Smooth muscle cell (in vitro differentiated cells): ENCODE results near the gene RPS6KB1. TPM values are rescaled to one million over a fixed set of nuclear protein-coding genes. Genes with fewer than 3 reads are reported as not detected.
"Not testable (repeated sequence)": the region's sequence is repeated elsewhere in the genome, so short reads cannot be mapped to it uniquely, and the experiment has no call there.

Experiments used
- DNase-seq: peaks from one replicate; lab custom pipeline; 2025; ENCODE audit not compliant: unreplicated experiment; lab: John Stamatoyannopoulos, UW
- H2AFZ ChIP-seq: fragments of 200-600 bp; sonication (generic); 2 replicates; pipeline ENCODE4 v1.6.0; 2016; ENCODE audit warnings: antibody characterized with exemption, low read depth, mild to moderate bottlenecking
- H3F3A ChIP-seq: fragments of 200-600 bp; sonication (generic); 2 replicates; pipeline ENCODE4 v1.6.0; 2017; ENCODE audit warnings: antibody characterized with exemption, low read depth
- H3K27ac ChIP-seq: fragments of 200-600 bp; sonication (generic); 2 replicates; pipeline ENCODE4 v1.5.1; 2016; ENCODE audit warnings: low read depth, mild to moderate bottlenecking
- H3K27me3 ChIP-seq: fragments of 200-600 bp; sonication (generic); 2 replicates; pipeline ENCODE4 v1.6.1; 2016; ENCODE audit warnings: low read depth, mild to moderate bottlenecking
- H3K36me3 ChIP-seq: fragments of 200-600 bp; sonication (generic); 2 replicates; pipeline ENCODE4 v1.5.1; 2016; ENCODE audit warnings: low read depth
- H3K4me1 ChIP-seq: fragments of 200-600 bp; sonication (generic); 2 replicates; pipeline ENCODE4 v1.5.1; 2016; ENCODE audit warnings: low read depth
- H3K4me2 ChIP-seq: fragments of 200-600 bp; sonication (generic); 2 replicates; pipeline ENCODE4 v1.6.0; 2016; ENCODE audit warnings: mild to moderate bottlenecking
- H3K4me3 ChIP-seq: fragments of 200-600 bp; sonication (generic); 2 replicates; pipeline ENCODE4 v1.5.1; 2016; ENCODE audit warnings: mild to moderate bottlenecking
- H3K79me2 ChIP-seq: fragments of 200-600 bp; sonication (generic); 2 replicates; pipeline ENCODE4 v1.6.0; 2016; ENCODE audit warnings: low read depth, mild to moderate bottlenecking
- H3K9ac ChIP-seq: fragments of 200-600 bp; sonication (generic); 2 replicates; pipeline ENCODE4 v1.6.0; 2016; ENCODE audit warnings: low read depth
- H3K9me3 ChIP-seq: fragments of 200-600 bp; sonication (generic); replicated peaks from 2 replicates; pipeline ENCODE4 v1.5.1; 2016; ENCODE audit warnings: low read depth
- H4K20me1 ChIP-seq: fragments of 200-600 bp; sonication (generic); 2 replicates; pipeline ENCODE4 v1.6.0; 2016; ENCODE audit warnings: low read depth
- CTCF ChIP-seq: fragments of 200-600 bp; sonication (generic); IDR thresholded peaks from 2 replicates; pipeline ENCODE4 v1.5.1; 2017; ENCODE audit warnings: borderline replicate concordance, mild to moderate bottlenecking, antibody characterized with exemption; ENCODE audit not compliant: insufficient read depth, poor library complexity, severe bottlenecking
- WGBS: methylation state at CpG from one replicate; pipeline ENCODE4 v1.1.7; 2016; ENCODE audit warnings: low lambda C conversion rate; 5-methylcytosine and 5-hydroxymethylcytosine counted together
- polyA plus RNA-seq: library from polyadenylated mRNA; unstranded; fragments of >200 nt; fragmentation: Nextera tagmentation; extraction: Ambion mirVana; gene quantifications from 2 replicates; pipeline ENCODE4 v1.2.1, GENCODE V29; 2016
- total RNA-seq: library from RNA; depleted of rRNA; stranded (reverse); fragments of >200 nt; gene quantifications from 2 replicates; pipeline ENCODE4 v1.2.3, GENCODE V29; 2014

RPS6KB1 gene
- total and polyA plus RNA-seq, 2 experiments from 2014 or later = 19.0 to 20.8 TPM

GRCh38 chr17:59941131-59941530, 48.2 kb downstream of the RPS6KB1 start:
- no peak overlapping the region for H3K4me3 ChIP-seq
- no peaks in the 10 kb centered on the region for H3K27me3 ChIP-seq
- H4K20me1 ChIP-seq = no peaks in the 10 kb centered on the region
- H3K79me2 ChIP-seq = no peaks in the 10 kb centered on the region
- H3K9ac ChIP-seq = no peak overlapping the region
- H2AFZ ChIP-seq = no peak overlapping the region
- no peak overlapping the region for H3K4me2 ChIP-seq
- no peaks in the 10 kb centered on the region for H3K9me3 ChIP-seq
- H3K27ac ChIP-seq = peak overlapping the region; percentile 47
- DNase-seq = no peak
- H3K36me3 ChIP-seq = peaks cover 9% of the 10 kb centered on the region
- H3F3A ChIP-seq = no peaks in the 10 kb centered on the region
- TF ChIP-seq CTCF = no peak
- 87% methylated on average over 1 of the region's 1 CpG for WGBS
- no peaks in the 10 kb centered on the region for H3K4me1 ChIP-seq

GRCh38 chr17:59946433-59946832, 53.5 kb downstream of the RPS6KB1 start:
- H3K79me2 ChIP-seq = not testable (repeated sequence)

GRCh38 chr17:59947310-59947709, 54.4 kb downstream of the RPS6KB1 start:
- not testable (repeated sequence) for H3K36me3 ChIP-seq, H3K9me3 ChIP-seq, H3K4me3 ChIP-seq, H2AFZ ChIP-seq, H3K4me2 ChIP-seq, H3K9ac ChIP-seq, H3F3A ChIP-seq, H3K4me1 ChIP-seq, H3K79me2 ChIP-seq, H3K27me3 ChIP-seq, H3K27ac ChIP-seq, H4K20me1 ChIP-seq, DNase-seq
- 93% methylated on average over 4 of the region's 4 CpGs for WGBS

More at GRCh38 chr17:59946433-59946832, 53.5 kb downstream of the RPS6KB1 start:
- H4K20me1 ChIP-seq, H3K4me1 ChIP-seq, H3K9me3 ChIP-seq, H3K4me2 ChIP-seq, H3K4me3 ChIP-seq, DNase-seq, H2AFZ ChIP-seq, H3K9ac ChIP-seq, H3K27ac ChIP-seq, H3F3A ChIP-seq, H3K27me3 ChIP-seq, H3K36me3 ChIP-seq: not testable (repeated sequence)
- WGBS = 95% methylated on average over 7 of the region's 7 CpGs

- no peak for TF ChIP-seq CTCF
- no peaks in the 10 kb centered on the region for H3K27me3 ChIP-seq
- no peak overlapping the region for H2AFZ ChIP-seq
- H3K27ac ChIP-seq = no peak overlapping the region
- no peaks in the 10 kb centered on the region for H3K36me3 ChIP-seq
- no peaks in the 10 kb centered on the region for H3K79me2 ChIP-seq
- WGBS = 98% methylated on average over 3 of the region's 3 CpGs
- no peak overlapping the region for H3K4me3 ChIP-seq
- H3K4me1 ChIP-seq = no peaks in the 10 kb centered on the region
- H3K9ac ChIP-seq = no peak overlapping the region
- DNase-seq = no peak
- H4K20me1 ChIP-seq = peaks cover 3% of the 10 kb centered on the region
- no peaks in the 10 kb centered on the region for H3F3A ChIP-seq
- no peaks in the 10 kb centered on the region for H3K9me3 ChIP-seq
- H3K4me2 ChIP-seq = no peak overlapping the region
Measured at GRCh38 chr17:59950049-59950448, 57.1 kb downstream of the RPS6KB1 start.

- Histone ChIP-seq H3K4me1 (no peaks in the 10 kb centered on the region), H3K36me3 (peaks cover 5% of the 10 kb centered on the region), H3F3A (no peaks in the 10 kb centered on the region), H4K20me1 (peaks cover under 1% of the 10 kb centered on the region), H3K27me3 (no peaks in the 10 kb centered on the region), H3K4me2 (no peak overlapping the region), H3K79me2 (no peaks in the 10 kb centered on the region), H3K9me3 (no peaks in the 10 kb centered on the region), H3K4me3 (no peak overlapping the region), H3K27ac (no peak overlapping the region), H2AFZ (no peak overlapping the region), H3K9ac (no peak overlapping the region)
- DNase-seq = no peak
- no peak for TF ChIP-seq CTCF
- 72% methylated on average over 3 of the region's 3 CpGs for WGBS
Measured at GRCh38 chr17:59954856-59955255, 61.9 kb downstream of the RPS6KB1 start.

- H3K4me1 ChIP-seq, H3K9ac ChIP-seq: not testable (repeated sequence)
- WGBS = 96% methylated on average over 8 of the region's 8 CpGs
Measured at GRCh38 chr17:59959574-59959973, 66.7 kb downstream of the RPS6KB1 start.

More at GRCh38 chr17:59959574-59959973, 66.7 kb downstream of the RPS6KB1 start:
- not testable (repeated sequence) for H2AFZ ChIP-seq, H3K9me3 ChIP-seq, DNase-seq, H4K20me1 ChIP-seq, H3K27ac ChIP-seq, H3K4me2 ChIP-seq, H3F3A ChIP-seq, H3K4me3 ChIP-seq, H3K27me3 ChIP-seq, H3K36me3 ChIP-seq
- H3K79me2 ChIP-seq = peaks cover 14% of the 10 kb centered on the region
